ENCODE results near the gene FANCC. TPM values are rescaled to one million over a fixed set of nuclear protein-coding genes. Genes with fewer than 3 reads are reported as not detected.

FANCC gene
- total RNA-seq, 6 experiments from 2014 or later: 4.7 to 7.1 (median 5.7) TPM

DNA sequence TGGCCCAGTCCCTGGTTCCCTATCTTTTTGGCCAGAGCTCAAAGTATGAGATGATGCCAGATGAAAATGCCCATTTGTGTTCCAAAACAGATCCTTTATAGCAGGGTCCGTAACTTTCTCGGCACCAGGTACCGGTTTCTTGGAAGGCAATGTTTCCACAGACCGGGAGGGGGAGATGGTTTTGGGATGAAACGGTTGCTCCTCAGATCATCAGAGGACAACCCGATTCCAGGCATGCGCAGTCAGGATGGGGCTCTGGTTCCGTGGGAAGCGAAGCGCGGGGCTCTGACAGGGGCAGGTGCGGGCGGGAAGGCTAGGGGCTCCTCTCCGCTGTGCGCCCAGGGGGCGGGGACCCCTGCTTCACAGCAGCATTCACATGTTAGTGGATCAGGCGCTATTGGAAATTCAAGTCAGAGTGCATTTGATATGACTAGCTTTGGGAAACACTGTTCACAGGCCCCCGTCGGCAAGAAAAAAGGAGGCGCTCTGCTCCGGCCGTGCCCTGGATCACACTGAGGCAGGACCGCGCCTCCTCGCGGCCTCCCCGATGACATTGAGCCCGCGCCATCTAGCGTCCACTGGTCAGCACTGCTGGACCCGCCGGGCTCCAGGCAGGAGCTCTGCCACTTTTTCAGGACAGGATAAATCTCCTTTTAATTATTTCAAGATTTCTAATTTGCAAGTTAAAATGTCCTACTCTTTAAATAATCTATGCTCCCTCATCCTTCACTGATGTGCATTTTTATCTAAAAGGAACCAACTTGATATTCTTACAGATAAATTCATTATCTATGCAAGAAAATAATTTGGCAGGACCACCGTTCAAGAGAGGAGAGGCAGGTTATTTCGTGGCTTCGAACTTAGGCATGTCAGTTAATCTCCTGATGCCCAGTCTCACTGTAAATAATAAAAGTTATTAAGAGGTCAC is 190.0 kb downstream of the FANCC start:
- Mint-ChIP-seq H3K36me3 (ENCODE audit: low read depth) (no peaks in the 10 kb centered on the region), H3K4me1 (ENCODE audit: low read depth) (peaks cover 31% of the 10 kb centered on the region), H3K9me3 (no peaks in the 10 kb centered on the region), H3K27me3 (ENCODE audit: insufficient read depth) (peaks cover 3% of the 10 kb centered on the region), H3K27ac (peak overlapping the region; percentile 61), H3K4me3 (peak overlapping the region; percentile 87)
- TF ChIP-seq CTCF (IDR thresholded peaks at IDR 0.05): peak; percentile 97
- DNase-seq: peak; percentile 66

GRCh38 chr9:95126739-95127138 is 190.8 kb downstream of the FANCC start:
- Mint-ChIP-seq H3K27ac (no peak overlapping the region), H3K4me1 (ENCODE audit: low read depth) (peaks cover 31% of the 10 kb centered on the region), H3K4me3 (peak overlapping the region; percentile 87; the same call in 1 of the 2 replicates)

GRCh38 chr9:95125652-95126051 is 191.9 kb downstream of the FANCC start:
- no peak for DNase-seq
- H3K36me3 Mint-ChIP-seq (ENCODE audit: low read depth): no peaks in the 10 kb centered on the region
- H3K27ac Mint-ChIP-seq: no peak overlapping the region
- H3K4me3 Mint-ChIP-seq: no peak overlapping the region
- TF ChIP-seq CTCF (IDR thresholded peaks at IDR 0.05): no peak
- no peaks in the 10 kb centered on the region for H3K9me3 Mint-ChIP-seq
- H3K27me3 Mint-ChIP-seq (ENCODE audit: insufficient read depth): peaks cover 3% of the 10 kb centered on the region
- H3K4me1 Mint-ChIP-seq (ENCODE audit: low read depth): peaks cover 32% of the 10 kb centered on the region

More at GRCh38 chr9:95126739-95127138, 190.8 kb downstream of the FANCC start:
- Mint-ChIP-seq H3K36me3 (ENCODE audit: low read depth) (no peaks in the 10 kb centered on the region), H3K27me3 (ENCODE audit: insufficient read depth) (peaks cover 3% of the 10 kb centered on the region), H3K9me3 (no peaks in the 10 kb centered on the region)
- no peak for DNase-seq
- no peak for TF ChIP-seq CTCF (IDR thresholded peaks at IDR 0.05)

GRCh38 chr9:95124582-95125367 is 192.7 kb downstream of the FANCC start:
- Mint-ChIP-seq H3K4me3 (no peak overlapping the region), H3K9me3 (no peaks in the 10 kb centered on the region), H3K27me3 (ENCODE audit: insufficient read depth) (peaks cover 3% of the 10 kb centered on the region), H3K4me1 (ENCODE audit: low read depth) (peaks cover 29% of the 10 kb centered on the region), H3K36me3 (ENCODE audit: low read depth) (no peaks in the 10 kb centered on the region), H3K27ac (no peak overlapping the region)
- peak; percentile 60 for TF ChIP-seq CTCF (IDR thresholded peaks at IDR 0.05)
- no peak for DNase-seq

DNA sequence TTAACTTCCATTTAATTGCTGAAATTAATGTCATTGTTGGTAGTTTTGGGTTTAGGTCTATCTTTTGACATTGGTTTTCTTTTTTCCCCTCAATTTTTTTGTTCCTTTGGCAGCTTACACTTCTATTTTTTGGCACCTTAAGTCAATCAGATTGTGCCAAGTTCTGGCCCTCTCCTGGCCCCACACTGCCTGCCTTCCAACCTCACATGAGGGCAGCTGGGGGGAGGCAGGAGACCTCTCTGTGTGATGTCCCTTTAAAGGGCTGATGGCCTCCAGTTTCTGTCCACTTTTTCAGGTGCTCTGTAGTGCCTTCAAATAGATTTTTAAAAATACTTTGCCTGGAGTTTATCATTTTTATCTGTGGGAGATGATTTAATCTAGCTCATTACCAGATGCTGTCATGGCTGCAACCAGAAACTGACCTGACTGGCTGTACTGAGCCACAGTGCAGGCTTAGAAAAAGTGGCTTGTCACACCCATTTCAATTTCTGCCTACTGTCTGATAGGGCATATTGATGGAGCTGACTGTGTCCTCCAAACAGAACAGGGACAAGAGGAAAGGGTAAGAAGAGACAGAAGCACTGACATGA is 196.6 kb downstream of the FANCC start:
- Mint-ChIP-seq H3K27me3 (ENCODE audit: insufficient read depth) (peaks cover 3% of the 10 kb centered on the region), H3K9me3 (no peaks in the 10 kb centered on the region), H3K4me1 (ENCODE audit: low read depth) (peaks cover 9% of the 10 kb centered on the region), H3K4me3 (no peak overlapping the region; the same call in 1 of the 2 replicates), H3K27ac (peak overlapping the region; percentile 12; the same call in 1 of the 2 replicates), H3K36me3 (ENCODE audit: low read depth) (no peaks in the 10 kb centered on the region)
- TF ChIP-seq CTCF (IDR thresholded peaks at IDR 0.05): no peak
- no peak for DNase-seq

Data from HFFc6 (cell line).